ENCODE measurements around the gene TOMM5.

TOMM5 gene

GRCh38 chr9:37566716-37567115, 25.7 kb downstream of the TOMM5 start:
- TF ChIP-seq, protein P1, sequence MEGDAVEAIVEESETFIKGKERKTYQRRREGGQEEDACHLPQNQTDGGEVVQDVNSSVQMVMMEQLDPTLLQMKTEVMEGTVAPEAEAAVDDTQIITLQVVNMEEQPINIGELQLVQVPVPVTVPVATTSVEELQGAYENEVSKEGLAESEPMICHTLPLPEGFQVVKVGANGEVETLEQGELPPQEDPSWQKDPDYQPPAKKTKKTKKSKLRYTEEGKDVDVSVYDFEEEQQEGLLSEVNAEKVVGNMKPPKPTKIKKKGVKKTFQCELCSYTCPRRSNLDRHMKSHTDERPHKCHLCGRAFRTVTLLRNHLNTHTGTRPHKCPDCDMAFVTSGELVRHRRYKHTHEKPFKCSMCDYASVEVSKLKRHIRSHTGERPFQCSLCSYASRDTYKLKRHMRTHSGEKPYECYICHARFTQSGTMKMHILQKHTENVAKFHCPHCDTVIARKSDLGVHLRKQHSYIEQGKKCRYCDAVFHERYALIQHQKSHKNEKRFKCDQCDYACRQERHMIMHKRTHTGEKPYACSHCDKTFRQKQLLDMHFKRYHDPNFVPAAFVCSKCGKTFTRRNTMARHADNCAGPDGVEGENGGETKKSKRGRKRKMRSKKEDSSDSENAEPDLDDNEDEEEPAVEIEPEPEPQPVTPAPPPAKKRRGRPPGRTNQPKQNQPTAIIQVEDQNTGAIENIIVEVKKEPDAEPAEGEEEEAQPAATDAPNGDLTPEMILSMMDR (IDR thresholded peaks at IDR 0.05; ENCODE audit: insufficient read depth, low read length, poor library complexity, severe bottlenecking): no peak
- TF ChIP-seq EZH2phosphoT487 (conservative IDR thresholded peaks at IDR 0.05; ENCODE audit: low read length): no peak

DNA sequence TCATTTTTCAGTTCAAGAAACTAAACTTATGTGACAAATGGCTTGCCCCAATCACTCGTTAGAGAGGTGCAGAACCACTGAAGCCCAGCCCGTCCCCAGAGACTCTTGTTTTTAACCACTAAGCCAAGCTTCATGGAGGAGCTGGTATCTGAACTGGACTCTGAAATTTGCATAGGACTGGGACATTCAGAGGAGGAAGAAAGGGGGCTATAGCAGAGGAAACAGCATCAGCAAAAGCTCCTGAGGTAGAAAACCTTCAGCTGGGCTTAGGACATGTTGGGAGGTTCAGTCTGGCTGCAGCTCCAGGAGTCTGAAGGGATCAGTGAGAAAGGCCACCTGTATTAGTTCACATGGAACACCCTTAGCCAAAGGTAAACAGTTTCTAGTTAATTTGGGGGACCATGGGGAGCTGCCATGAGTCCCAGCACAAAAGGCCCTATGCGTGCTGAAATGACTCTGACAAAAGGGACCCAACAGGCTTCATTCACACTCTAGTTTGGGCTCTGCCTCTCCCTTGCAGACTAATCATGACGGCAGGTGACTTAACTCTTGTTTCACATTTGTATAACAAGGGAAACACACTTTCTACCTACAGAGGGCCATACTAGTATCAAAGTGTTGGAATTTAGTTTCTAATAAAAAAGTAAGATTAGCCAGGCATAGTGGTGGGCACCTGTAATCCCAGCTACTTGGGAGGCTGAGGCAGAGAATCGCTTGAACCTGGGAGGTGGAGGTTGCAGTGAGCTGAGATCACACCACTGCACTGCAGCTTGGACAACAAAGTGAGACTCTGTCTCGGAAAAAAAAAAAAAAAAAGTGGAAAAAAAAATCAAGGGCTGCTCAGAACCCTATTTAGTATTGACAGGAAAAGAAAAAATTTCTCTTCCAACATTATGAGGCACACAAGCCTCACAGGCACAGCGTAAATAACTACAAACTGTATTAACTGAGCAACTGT, 26.5 kb downstream of the TOMM5 start:
- H3K9ac ChIP-seq (ENCODE audit: low read length): peak overlapping the region; percentile 27; the same call in 1 of the 2 replicates
- H3K36me3 ChIP-seq (ENCODE audit: low read length): peaks cover 9% of the 10 kb centered on the region
- H3K4me3 ChIP-seq (ENCODE audit: insufficient read depth, low read length, poor library complexity, severe bottlenecking): no peak overlapping the region

More at GRCh38 chr9:37566716-37567115, 25.7 kb downstream of the TOMM5 start:
- H2AFZ ChIP-seq (ENCODE audit: low read depth, low read length, severe bottlenecking): no peak overlapping the region
- peaks cover 6% of the 10 kb centered on the region; the same call in 1 of the 2 replicates for H3F3A ChIP-seq (ENCODE audit: insufficient read depth)
- H4K20me1 ChIP-seq (ENCODE audit: low read depth, low read length): no peaks in the 10 kb centered on the region
- H3K79me2 ChIP-seq (ENCODE audit: insufficient read depth, low read length): no peaks in the 10 kb centered on the region
- H3K4me2 ChIP-seq (ENCODE audit: low read depth, low read length, poor library complexity, severe bottlenecking): peak overlapping the region; percentile 42
- no peak overlapping the region for H3K4me3 ChIP-seq (ENCODE audit: insufficient read depth, low read length, poor library complexity, severe bottlenecking)
- no peaks in the 10 kb centered on the region for H3K9me2 ChIP-seq (replicated peaks; ENCODE audit: insufficient read depth, low read length)
- 0 out of 2 replicates have a peak overlapping the region, but pooled peaks have one; percentile 27 for H3K9ac ChIP-seq (ENCODE audit: low read length)
- H3K9me3 ChIP-seq (ENCODE audit: insufficient read depth, low read length): peaks cover 12% of the 10 kb centered on the region; the same call in 1 of the 2 replicates
- peaks cover 9% of the 10 kb centered on the region for H3K36me3 ChIP-seq (ENCODE audit: low read length)
- no peaks in the 10 kb centered on the region for H3K27me3 ChIP-seq (ENCODE audit: low read length)
- H3K27ac ChIP-seq (ENCODE audit: low read depth, low read length): peak overlapping the region; percentile 68

GRCh38 chr9:37564916-37565315, 27.5 kb downstream of the TOMM5 start:
- Histone ChIP-seq H3K36me3 (ENCODE audit: low read length) (peaks cover 9% of the 10 kb centered on the region), H3K4me3 (ENCODE audit: insufficient read depth, low read length, poor library complexity, severe bottlenecking) (no peak overlapping the region), H3K79me2 (ENCODE audit: insufficient read depth, low read length) (no peaks in the 10 kb centered on the region), H3K9me3 (ENCODE audit: insufficient read depth, low read length) (peaks cover 12% of the 10 kb centered on the region; the same call in 1 of the 2 replicates), H4K20me1 (ENCODE audit: low read depth, low read length) (no peaks in the 10 kb centered on the region), H2AFZ (ENCODE audit: low read depth, low read length, severe bottlenecking) (no peak overlapping the region), H3K9ac (ENCODE audit: low read length) (no peak overlapping the region), H3K27ac (ENCODE audit: low read depth, low read length) (peak overlapping the region; percentile 68; the same call in 1 of the 2 replicates), H3K4me2 (ENCODE audit: low read depth, low read length, poor library complexity, severe bottlenecking) (no peak overlapping the region), H3K27me3 (ENCODE audit: low read length) (no peaks in the 10 kb centered on the region), H3F3A (ENCODE audit: insufficient read depth) (peaks cover 6% of the 10 kb centered on the region; the same call in 1 of the 2 replicates), H3K9me2 (replicated peaks; ENCODE audit: insufficient read depth, low read length) (no peaks in the 10 kb centered on the region)
- TF ChIP-seq, protein P1 (IDR thresholded peaks at IDR 0.05; ENCODE audit: insufficient read depth, low read length, poor library complexity, severe bottlenecking): no peak
- no peak for TF ChIP-seq EZH2phosphoT487 (conservative IDR thresholded peaks at IDR 0.05; ENCODE audit: low read length)

More for the DNA sequence above, 26.5 kb downstream of the TOMM5 start:
- no peaks in the 10 kb centered on the region for H3K27me3 ChIP-seq (ENCODE audit: low read length)
- TF ChIP-seq EZH2phosphoT487 (conservative IDR thresholded peaks at IDR 0.05; ENCODE audit: low read length): no peak
- peak overlapping the region; percentile 42 for H3K4me2 ChIP-seq (ENCODE audit: low read depth, low read length, poor library complexity, severe bottlenecking)
- H3K27ac ChIP-seq (ENCODE audit: low read depth, low read length): peak overlapping the region; percentile 68
- no peaks in the 10 kb centered on the region for H3K9me2 ChIP-seq (replicated peaks; ENCODE audit: insufficient read depth, low read length)
- H4K20me1 ChIP-seq (ENCODE audit: low read depth, low read length): no peaks in the 10 kb centered on the region
- H3F3A ChIP-seq (ENCODE audit: insufficient read depth): peaks cover 6% of the 10 kb centered on the region; the same call in 1 of the 2 replicates
- no peaks in the 10 kb centered on the region for H3K79me2 ChIP-seq (ENCODE audit: insufficient read depth, low read length)
- no peak overlapping the region for H2AFZ ChIP-seq (ENCODE audit: low read depth, low read length, severe bottlenecking)
- H3K9me3 ChIP-seq (ENCODE audit: insufficient read depth, low read length): peaks cover 12% of the 10 kb centered on the region; the same call in 1 of the 2 replicates
